ENCODE measurements around the gene HP1BP3. TPM values are rescaled to one million over a fixed set of nuclear protein-coding genes. Genes with fewer than 3 reads are reported as not detected.
A peak's percentile ranks its signal among the peaks of the same experiment; 100 is the strongest.

HP1BP3 gene
- total and polyA plus RNA-seq, 10 donors: 47.3 to 272 (median 195) TPM

GRCh38 chr1:20787840-20788795 lies 1.0 kb upstream of the HP1BP3 start:
- Histone ChIP-seq H3K9me3 (no peaks in the 10 kb centered on the region), H3K27ac (peak overlapping the region; percentile 96 to 99 (median 98)), H3K4me3 (peak overlapping the region; percentile 88 to 99 (median 96)), H3K36me3 (no peaks in the 10 kb centered on the region), H3K27me3 (replicated peaks in 1 of 7) (no peaks in the 10 kb centered on the region), H3K4me1 (peaks cover 13 to 43% (median 37%) of the 10 kb centered on the region in 6 donors)
- 46 to 51% (median 47%) methylated on average over 22 of the region's 22 CpGs for WGBS, 5 donors
- intact Hi-C loops (cut with DNase I; ENCODE audit: low total_unique reads): loop anchor here (10.0 kb wide), 1 partner anchor 387 kb away; the partner anchor contains the start of gene EIF4G3
- TF ChIP-seq POLR2AphosphoS5 (IDR thresholded peaks at IDR 0.05): no peak
- no peak for TF ChIP-seq CTCF (IDR thresholded peaks at IDR 0.05 in 8 of 11, conservative IDR thresholded peaks at IDR 0.05 in 3 of 11)
- TF ChIP-seq POLR2A (IDR thresholded peaks at IDR 0.05): no peak
- DNase-seq: no peak

GRCh38 chr1:20786253-20787028 lies 666 bp downstream of the HP1BP3 start:
- H3K27me3 ChIP-seq (replicated peaks in 1 of 7): no peaks in the 10 kb centered on the region
- H3K4me1 ChIP-seq: peaks cover 16 to 59% (median 52%) of the 10 kb centered on the region in 6 donors
- peak; percentile 98 for DNase-seq
- H3K4me3 ChIP-seq: peak overlapping the region; percentile 88 to 99 (median 96)
- TF ChIP-seq CTCF (IDR thresholded peaks at IDR 0.05 in 8 of 11, conservative IDR thresholded peaks at IDR 0.05 in 3 of 11) (peak in 4 of 11 experiments; percentile 10 to 47 (median 20)), POLR2A (IDR thresholded peaks at IDR 0.05) (no peak), POLR2AphosphoS5 (IDR thresholded peaks at IDR 0.05) (peak; percentile 87 to 90 (median 90))
- peaks cover 0 to 3% (median 0%) of the 10 kb centered on the region in 6 donors for H3K36me3 ChIP-seq
- intact Hi-C loops (cut with DNase I; ENCODE audit: low total_unique reads): loop anchor here (10.0 kb wide), 1 partner anchor 388 kb away; the partner anchor contains the start of gene EIF4G3
- H3K27ac ChIP-seq: peak overlapping the region; percentile 96 to 99 (median 98)
- no peaks in the 10 kb centered on the region for H3K9me3 ChIP-seq
- WGBS, 5 donors: 0 to 1% (median 0%) methylated on average over 8 to 102 of the region's 102 CpGs

DNA sequence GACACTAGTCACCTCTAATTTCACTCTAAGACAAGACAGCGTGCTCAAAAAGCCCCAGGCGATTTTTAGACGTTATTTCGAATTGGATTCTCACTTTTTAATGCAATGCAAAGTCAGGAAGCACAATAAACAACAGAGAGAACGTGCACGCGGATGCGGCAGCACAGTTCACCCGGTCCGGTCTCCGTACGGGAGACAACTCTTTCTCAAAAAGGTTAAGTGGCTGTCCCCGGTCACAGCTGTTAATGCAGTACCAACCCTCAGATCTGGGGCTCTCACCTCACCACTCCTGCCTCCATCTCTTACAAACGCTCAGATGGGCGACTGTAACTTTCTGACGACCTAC lies 1.2 kb downstream of the HP1BP3 start:
- 0 to 2% (median 0%) methylated on average over 13 to 16 of the region's 16 CpGs for WGBS, 5 donors
- Histone ChIP-seq H3K4me1 (peaks cover 21 to 65% (median 58%) of the 10 kb centered on the region in 6 donors), H3K36me3 (peaks cover 0 to 6% (median 0%) of the 10 kb centered on the region in 6 donors), H3K9me3 (no peaks in the 10 kb centered on the region), H3K27ac (peak overlapping the region; percentile 96 to 99 (median 98)), H3K4me3 (peak overlapping the region; percentile 88 to 99 (median 96)), H3K27me3 (replicated peaks in 1 of 7) (no peaks in the 10 kb centered on the region)
- DNase-seq: no peak
- TF ChIP-seq POLR2AphosphoS5 (IDR thresholded peaks at IDR 0.05) (no peak), POLR2A (IDR thresholded peaks at IDR 0.05) (no peak), CTCF (IDR thresholded peaks at IDR 0.05 in 8 of 11, conservative IDR thresholded peaks at IDR 0.05 in 3 of 11) (no peak)
- intact Hi-C loops (cut with DNase I; ENCODE audit: low total_unique reads): loop anchor here (10.0 kb wide), 1 partner anchor 389 kb away; the partner anchor contains the start of gene EIF4G3
